Brain microvascular endothelial cell (primary cell): ENCODE measurements around the gene LCN15.
A peak's percentile ranks its signal among the peaks of the same experiment; 100 is the strongest.
"Not testable (repeated sequence)": the region's sequence is repeated elsewhere in the genome, so short reads cannot be mapped to it uniquely, and the experiment has no call there.

Source experiments
- DNase-seq: peaks from one replicate; pipeline ENCODE4 v3.0.0-alpha.2; 2020
- H3K27ac ChIP-seq: fragments of 250-450 bp; sonication (Bioruptor Pico); 2 replicates; pipeline ENCODE4 v1.5.1; 2020; ENCODE audit warnings: mild to moderate bottlenecking, moderate library complexity
- H3K27me3 ChIP-seq: fragments of 250-450 bp; sonication (Bioruptor Pico); replicated peaks from 2 replicates; pipeline ENCODE4 v1.5.1; 2020; ENCODE audit warnings: mild to moderate bottlenecking
- H3K36me3 ChIP-seq: fragments of 250-450 bp; sonication (Bioruptor Pico); replicated peaks from 2 replicates; pipeline ENCODE4 v1.5.1; 2020; ENCODE audit warnings: mild to moderate bottlenecking
- H3K4me3 ChIP-seq: 2 replicates; pipeline ENCODE4 v1.5.1; 2011; ENCODE audit warnings: low read depth, mild to moderate bottlenecking, control low read depth, low read length, moderate library complexity
- CTCF ChIP-seq: IDR thresholded peaks from 2 replicates; pipeline ENCODE4 v1.5.1; 2011; ENCODE audit warnings: low read depth, mild to moderate bottlenecking, moderate library complexity, low read length, control low read depth, inconsistent platforms; ENCODE audit errors: missing control alignments
- in situ Hi-C: cut with HindIII; loops from 2 replicates; pipeline ENCODE4 v1.10.0; 2017; ENCODE audit warnings: low sequenced_read_pairs, low pct_ligation_motif_present

LCN15 gene

GRCh38 chr9:136711751-136712689 is 52.3 kb downstream of the LCN15 start, which contains the start of gene DIPK1B:
DIPK1B (plus strand) TSS chr9:136712572; CDS start chr9:136712666, 94 bp downstream.
- in situ Hi-C loops, result no loop called here

GRCh38 chr9:136711219-136711648 is 53.1 kb downstream of the LCN15 start:
- in situ Hi-C loops, H3K27ac ChIP-seq, H3K4me3 ChIP-seq, H3K27me3 ChIP-seq, H3K36me3 ChIP-seq: not testable (repeated sequence)
- DNase-seq, result peak; percentile 47

More at GRCh38 chr9:136711751-136712689, 52.3 kb downstream of the LCN15 start, which contains the start of gene DIPK1B:
- Histone ChIP-seq H3K4me3 (peak within 1 kb of the TSS; percentile 20), H3K27ac (no peak within 1 kb of the TSS), H3K27me3 (no peaks in the 10 kb centered on the region), H3K36me3 (no peaks in the 10 kb centered on the region)
- no peak for DNase-seq
- TF ChIP-seq CTCF, result no peak

- H3K36me3 ChIP-seq, result no peaks in the 10 kb centered on the region
- H3K4me3 ChIP-seq, result no peak overlapping the region
- no peak overlapping the region for H3K27ac ChIP-seq
- no peak for DNase-seq
- no peak for TF ChIP-seq CTCF
- in situ Hi-C loops, result no loop called here
- H3K27me3 ChIP-seq, result no peaks in the 10 kb centered on the region
Observed at GRCh38 chr9:136710543-136710942, 53.8 kb downstream of the LCN15 start.
